GM19239 (cell line): ENCODE measurements around the gene CREB3L2.
"Not testable (repeated sequence)": the region's sequence is repeated elsewhere in the genome, so short reads cannot be mapped to it uniquely, and the experiment has no call there.

Source experiments
- DNase-seq: peaks from one replicate; pipeline ENCODE4 v3.0.0; 2011; ENCODE audit warnings: low spot score; ENCODE audit not compliant: insufficient read length
- FAIRE-seq: peaks from 2 replicates; lab custom pipeline; 2011; peaks lifted over from hg19 to GRCh38; lab: Jason Lieb, UNC

Gene CREB3L2

DNA sequence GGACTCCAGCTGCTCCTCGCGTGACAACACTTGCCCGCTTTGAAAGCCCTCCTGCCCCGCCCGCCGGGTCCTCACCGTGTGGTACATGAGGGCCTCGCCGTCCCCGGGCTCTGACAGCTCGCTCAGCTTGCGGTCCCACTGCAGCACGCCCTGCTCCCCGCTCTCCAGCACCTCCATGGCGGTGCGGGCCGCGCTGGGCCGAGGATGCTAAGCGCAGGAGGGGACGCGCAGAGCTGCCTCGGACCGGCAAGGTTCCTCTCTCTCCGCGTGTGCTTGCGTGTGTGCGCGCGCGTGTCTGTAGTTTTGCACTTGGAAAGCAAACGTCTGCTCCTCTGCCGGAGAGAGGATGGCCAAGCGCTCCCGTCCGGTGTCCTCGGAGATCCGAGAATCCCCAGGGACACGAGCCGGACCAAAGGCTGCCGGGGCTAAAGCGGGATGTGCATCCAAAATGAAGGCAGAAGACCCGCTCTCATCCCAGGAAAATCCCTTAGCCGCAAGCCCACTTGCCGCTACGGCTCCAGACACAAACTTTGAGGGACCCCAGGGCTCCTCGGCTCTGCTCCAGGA is at the start of gene CREB3L2:
Gene CREB3L2 (minus strand): TSS at position 558 of the 567 bp plus-strand sequence. CDS start 381 bp downstream, at position 177.
- FAIRE-seq (no peak), DNase-seq (no peak)

GRCh38 chr7:138049505-138050116 is 47.7 kb upstream of the CREB3L2 start:
- FAIRE-seq, result no peak

GRCh38 chr7:138047907-138048306 is 46.0 kb upstream of the CREB3L2 start:
- DNase-seq (no peak), FAIRE-seq (no peak)

More at GRCh38 chr7:138049505-138050116, 47.7 kb upstream of the CREB3L2 start:
- DNase-seq, result no peak

DNA sequence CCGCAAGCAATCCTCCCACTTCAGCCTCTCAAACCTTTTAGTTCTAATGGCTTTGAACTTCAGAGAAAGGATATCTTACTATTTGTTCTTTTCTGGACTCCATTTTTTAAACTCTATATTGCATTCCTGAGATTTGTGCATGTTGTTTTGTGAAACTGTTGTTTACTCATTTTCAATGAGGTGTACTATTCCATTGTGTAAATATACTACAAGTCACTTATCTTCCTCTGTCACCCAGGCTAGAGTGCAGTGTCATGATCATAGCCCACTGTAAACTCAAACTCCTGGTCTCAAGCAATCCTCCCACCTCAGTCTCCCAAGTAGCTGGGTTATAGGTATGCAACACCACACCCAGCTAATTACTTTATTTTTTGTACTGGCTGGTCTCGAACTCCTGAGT is 43.0 kb upstream of the CREB3L2 start:
- no peak for FAIRE-seq
- DNase-seq, result no peak

GRCh38 chr7:138040063-138040462 is 38.2 kb upstream of the CREB3L2 start:
- DNase-seq, FAIRE-seq: not testable (repeated sequence)

DNA sequence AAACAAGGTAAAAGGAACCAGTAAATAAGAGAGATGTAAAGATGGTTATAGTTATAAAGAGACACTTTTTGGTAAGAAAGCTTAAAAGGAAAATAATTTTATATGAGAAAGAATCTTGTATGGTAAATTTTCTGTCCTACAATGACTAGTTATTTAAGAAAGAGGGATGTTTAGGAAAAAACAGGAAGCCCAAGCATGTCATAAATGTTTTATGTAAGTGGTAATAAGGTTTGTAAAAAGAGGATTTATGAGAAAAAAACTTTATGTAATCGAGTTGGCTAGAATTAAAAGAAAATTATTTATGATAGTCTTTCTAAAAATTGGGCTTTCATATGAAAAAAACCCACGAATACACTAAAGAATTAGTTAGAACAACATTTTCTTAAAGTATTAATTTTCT is 34.2 kb upstream of the CREB3L2 start:
- FAIRE-seq (no peak), DNase-seq (no peak)

GRCh38 chr7:138033241-138033640 is 31.4 kb upstream of the CREB3L2 start:
- DNase-seq (no peak), FAIRE-seq (no peak)

DNA sequence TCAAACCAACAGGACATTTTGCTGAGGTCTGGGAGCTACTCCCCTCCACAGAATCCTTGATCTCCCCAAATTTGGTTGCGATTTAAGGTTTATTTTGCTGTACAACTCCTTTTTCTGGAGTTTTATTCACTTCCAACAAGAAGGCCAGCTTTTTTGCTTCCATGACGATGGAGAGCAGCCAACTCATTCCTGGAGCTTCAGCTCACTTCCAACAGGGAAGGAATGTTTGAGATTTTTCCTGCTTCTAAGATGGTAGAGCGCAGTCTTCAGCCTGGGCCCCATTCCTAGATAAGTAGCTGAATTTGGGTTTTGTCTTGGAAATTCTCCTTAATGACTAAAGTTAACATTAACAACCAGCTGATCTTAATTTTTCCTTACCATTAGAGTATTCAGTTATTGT is 30.9 kb upstream of the CREB3L2 start:
- no peak for FAIRE-seq
- no peak for DNase-seq

DNA sequence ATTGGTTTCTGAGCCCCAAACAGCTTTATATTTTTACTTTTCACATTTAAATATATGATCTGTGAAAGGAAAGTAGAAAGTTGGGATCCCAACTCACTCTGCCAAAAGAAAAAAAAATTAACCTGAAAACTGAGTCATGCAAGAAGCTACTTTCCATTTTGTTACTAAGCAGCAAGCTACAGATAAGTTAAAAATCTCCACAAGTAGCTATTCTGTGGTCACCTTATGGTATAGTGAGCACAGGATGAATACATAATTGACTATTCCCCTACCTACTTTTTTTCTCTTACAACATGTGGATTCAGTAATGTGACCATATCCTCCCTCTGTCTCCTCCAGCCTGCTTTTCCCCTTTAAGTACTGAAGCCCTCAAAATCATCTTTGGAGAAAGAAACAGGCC is 30.3 kb upstream of the CREB3L2 start:
- DNase-seq (no peak), FAIRE-seq (no peak)

- DNase-seq, result no peak
These were observed 28.9 kb upstream of the CREB3L2 start for GRCh38 chr7:138030679-138031351.

GRCh38 chr7:138029941-138030340 is 28.1 kb upstream of the CREB3L2 start:
- no peak for FAIRE-seq
- no peak for DNase-seq

More at GRCh38 chr7:138030679-138031351, 28.9 kb upstream of the CREB3L2 start:
- no peak for FAIRE-seq

DNA sequence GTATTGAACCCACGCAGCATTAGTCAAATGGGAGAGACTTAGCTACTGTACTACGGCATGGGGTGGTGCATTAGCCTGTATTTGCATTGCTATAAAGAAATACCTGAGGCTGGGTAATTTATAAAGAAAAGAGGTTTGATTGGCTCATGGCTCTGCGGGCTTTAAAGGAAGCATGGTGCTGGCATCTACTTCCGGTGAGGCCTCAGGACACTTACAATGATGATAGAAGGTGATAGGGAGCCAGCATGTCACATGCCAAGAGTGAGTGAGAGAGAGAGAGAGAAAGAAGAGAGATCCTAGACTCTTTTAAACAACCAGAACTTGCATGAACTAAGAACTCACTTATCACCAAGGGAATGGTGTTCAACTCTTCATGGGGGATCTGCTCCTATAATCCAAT is 27.2 kb upstream of the CREB3L2 start:
- DNase-seq (no peak), FAIRE-seq (no peak)

- FAIRE-seq, result no peak
- DNase-seq, result no peak
These were observed 25.2 kb upstream of the CREB3L2 start for GRCh38 chr7:138027100-138027499.

DNA sequence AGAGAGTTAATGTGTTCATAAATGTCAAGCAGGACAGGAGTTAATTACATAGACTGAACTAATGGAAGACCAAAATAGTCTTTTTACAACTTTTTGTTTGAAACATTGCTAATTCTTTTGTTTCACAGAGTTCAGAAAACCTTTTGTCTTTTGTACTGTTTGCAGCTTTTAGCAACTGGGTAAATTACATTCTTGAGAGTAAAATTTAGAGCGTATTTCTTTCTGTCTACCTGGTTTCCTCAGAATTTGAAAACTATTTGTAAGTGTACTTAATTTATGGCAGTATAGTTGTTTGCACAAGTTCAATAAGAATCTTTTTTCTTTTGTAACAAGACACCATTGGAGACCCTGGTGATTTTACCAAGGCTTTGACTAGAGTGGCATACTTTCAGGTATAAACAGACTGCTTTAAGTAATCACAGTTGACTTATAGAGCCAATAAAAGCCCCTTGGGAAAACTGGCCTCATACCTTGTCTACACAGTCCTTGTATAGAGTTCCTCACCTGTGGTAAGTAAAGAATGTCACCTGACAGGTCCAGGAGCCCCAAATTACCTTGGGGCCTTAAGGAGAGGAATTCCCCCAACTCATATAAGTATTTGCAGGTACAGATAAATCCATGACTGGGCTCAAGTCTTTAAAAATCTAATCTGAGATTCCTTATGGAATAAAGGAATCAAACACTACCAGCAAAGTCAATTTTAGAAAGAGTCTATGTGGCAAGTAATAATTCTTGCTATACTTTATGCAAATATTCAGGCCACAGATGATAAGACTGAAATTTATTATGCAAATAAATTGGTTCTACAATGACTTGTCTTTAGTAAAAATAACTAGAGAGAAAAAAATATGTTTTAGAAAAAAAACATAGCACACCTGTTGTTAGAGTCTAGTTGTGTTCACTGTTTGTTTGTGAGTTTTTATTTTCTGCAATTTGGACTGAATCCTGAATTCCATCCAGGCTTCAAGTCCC is 23.6 kb upstream of the CREB3L2 start:
- FAIRE-seq, result peak; percentile 56

DNA sequence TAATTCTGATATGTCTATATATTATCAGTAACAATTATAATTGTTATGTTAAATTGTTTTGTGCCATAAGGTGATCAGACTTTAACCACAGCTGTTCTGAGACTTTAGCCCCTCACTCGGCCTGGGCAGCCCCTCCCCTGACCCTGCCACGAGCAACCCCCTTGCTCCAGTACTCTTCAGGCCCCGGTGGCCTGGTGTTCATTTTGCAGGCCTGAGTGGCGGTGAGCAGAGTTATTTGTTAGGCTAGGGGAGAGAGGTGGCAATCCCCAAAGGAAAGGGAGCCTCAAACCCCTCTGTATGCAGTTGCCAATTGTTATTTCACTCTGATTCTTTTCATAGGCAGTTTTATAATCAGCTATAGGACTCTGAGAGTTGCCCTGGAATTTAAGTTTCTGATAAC is 22.9 kb upstream of the CREB3L2 start:
- FAIRE-seq, result no peak
- DNase-seq, result no peak

More for the DNA sequence above, 23.6 kb upstream of the CREB3L2 start:
- DNase-seq, result no peak

- FAIRE-seq, result no peak
- no peak for DNase-seq
These were observed 22.4 kb upstream of the CREB3L2 start for GRCh38 chr7:138024343-138024691.

DNA sequence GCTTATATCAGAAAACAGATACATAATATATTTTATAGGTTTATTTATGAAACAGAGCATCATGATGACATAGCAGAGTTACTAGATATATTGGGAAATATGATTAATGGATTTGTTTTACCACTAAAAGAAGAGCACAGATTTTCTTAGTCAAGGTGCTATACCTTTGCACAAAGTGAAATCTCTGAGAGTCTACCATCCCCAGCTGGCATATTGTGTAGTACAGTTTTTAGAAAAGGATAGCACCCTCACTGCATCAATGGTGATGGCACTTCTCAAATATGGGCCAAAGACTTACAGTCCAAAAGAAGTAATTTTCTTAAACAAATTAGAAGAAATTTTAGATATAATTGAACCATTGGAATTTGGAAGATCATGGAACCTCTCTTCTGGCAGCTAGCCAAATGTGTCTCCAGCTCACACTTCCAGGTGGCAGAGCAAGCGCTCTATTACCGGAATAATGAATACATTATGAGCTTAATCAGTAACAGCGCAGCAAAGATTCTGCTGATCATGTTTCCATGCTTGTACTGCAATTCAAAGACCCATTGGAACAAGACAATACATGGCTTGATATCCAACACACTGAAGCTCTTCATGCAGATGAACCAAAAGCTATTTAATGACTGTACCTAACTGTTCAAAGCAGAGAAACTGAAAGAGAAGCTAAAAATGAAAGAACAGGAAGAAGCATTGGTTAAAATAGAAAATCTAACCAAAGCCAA is 21.9 kb upstream of the CREB3L2 start:
- peak; percentile 79 for FAIRE-seq
- no peak for DNase-seq

DNA sequence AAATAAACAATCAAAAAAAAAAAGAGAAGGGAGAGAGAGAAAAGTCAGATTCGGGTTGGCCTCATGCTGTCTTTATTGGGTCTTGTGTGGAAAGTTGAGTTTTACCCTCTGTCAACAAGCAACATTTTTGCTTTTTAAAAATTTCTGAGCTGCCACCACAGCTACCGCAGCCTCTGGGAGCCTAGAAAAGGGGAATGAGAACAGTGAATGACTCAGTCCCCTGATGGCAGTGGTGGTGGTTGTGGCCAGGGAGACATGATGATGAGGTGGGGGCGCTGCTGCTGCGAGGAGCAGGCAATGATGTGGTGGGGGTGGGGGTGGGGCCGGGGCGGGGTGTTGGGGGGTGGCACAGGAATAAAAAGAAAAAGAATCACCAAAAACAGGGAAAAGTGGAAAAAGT is 20.0 kb upstream of the CREB3L2 start:
- DNase-seq (no peak), FAIRE-seq (no peak)

DNA sequence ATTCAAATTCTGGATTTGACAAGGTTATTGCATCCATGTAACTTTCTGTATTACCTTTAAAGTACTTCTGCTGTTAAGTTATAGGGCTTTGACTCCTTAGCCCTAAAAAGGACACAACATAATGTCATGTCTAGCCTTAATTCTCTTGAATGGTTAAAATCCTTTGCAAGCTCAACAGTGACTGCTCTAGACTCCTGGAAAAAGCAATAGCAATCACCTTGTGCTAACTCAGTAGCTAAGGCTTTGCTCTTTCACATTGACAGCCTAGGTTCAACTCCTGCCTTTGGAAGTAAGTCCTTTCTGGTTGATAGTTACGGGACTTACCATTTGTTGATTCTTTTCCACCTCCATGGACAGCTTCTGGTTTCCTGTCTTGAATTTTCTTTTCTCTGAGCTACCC is 16.1 kb upstream of the CREB3L2 start:
- no peak for FAIRE-seq
- no peak for DNase-seq

DNA sequence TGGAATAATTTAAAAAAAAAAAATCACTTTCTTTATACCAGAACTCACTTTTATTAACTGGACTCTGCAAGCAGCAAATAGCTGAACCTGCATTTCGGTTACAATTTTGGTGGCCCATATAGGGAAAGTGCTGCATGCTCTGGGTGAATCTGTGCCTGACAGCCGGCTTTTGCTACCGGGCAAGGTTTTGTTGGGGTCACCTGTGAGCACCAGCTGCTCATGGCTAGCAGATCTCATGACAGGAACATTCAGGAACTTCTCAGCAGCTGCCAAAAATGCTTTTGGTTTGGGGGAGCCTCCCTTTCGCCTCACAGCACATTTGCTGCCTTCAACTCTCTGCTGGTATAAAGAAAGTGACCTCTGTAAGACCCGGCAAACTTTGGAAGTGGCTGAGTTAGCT is 13.2 kb upstream of the CREB3L2 start:
- FAIRE-seq, result no peak

More for the DNA sequence above, 13.2 kb upstream of the CREB3L2 start:
- no peak for DNase-seq
